Measurements from ENCODE around the gene TTC23.
A peak's percentile ranks its signal among the peaks of the same experiment; 100 is the strongest.

Gene TTC23

GRCh38 chr15:99249270-99249841 lies at the start of gene TTC23:
Gene TTC23 (minus strand): TSS chr15:99249581. CDS start chr15:99228712, 20,869 bp downstream.
- no peak for DNase-seq (ENCODE audit: low read depth)

- DNase-seq (ENCODE audit: low read depth): no peak
These were observed 47.0 kb upstream of the TTC23 start for GRCh38 chr15:99296386-99296785.

GRCh38 chr15:99295840-99296239 lies 46.5 kb upstream of the TTC23 start:
- no peak for DNase-seq (ENCODE audit: low read depth)

GRCh38 chr15:99291643-99292042 lies 42.3 kb upstream of the TTC23 start:
- no peak for DNase-seq (ENCODE audit: low read depth)

- no peak for DNase-seq (ENCODE audit: low read depth)
These were observed 34.3 kb upstream of the TTC23 start for GRCh38 chr15:99283717-99284116.

- DNase-seq (ENCODE audit: low read depth): no peak
These were observed 33.2 kb upstream of the TTC23 start for GRCh38 chr15:99282586-99282985.

GRCh38 chr15:99282121-99282520 lies 32.7 kb upstream of the TTC23 start:
- no peak for DNase-seq (ENCODE audit: low read depth)

- DNase-seq (ENCODE audit: low read depth): no peak
These were observed 30.4 kb upstream of the TTC23 start for GRCh38 chr15:99279827-99280226.

- DNase-seq (ENCODE audit: low read depth): no peak
These were observed 29.9 kb upstream of the TTC23 start for GRCh38 chr15:99279290-99279689.

GRCh38 chr15:99275525-99276128 lies 26.2 kb upstream of the TTC23 start:
- DNase-seq (ENCODE audit: low read depth): no peak

- no peak for DNase-seq (ENCODE audit: low read depth)
These were observed 25.7 kb upstream of the TTC23 start for GRCh38 chr15:99275061-99275460.

- DNase-seq (ENCODE audit: low read depth): no peak
These were observed 24.4 kb upstream of the TTC23 start for GRCh38 chr15:99273801-99274200.

- DNase-seq (ENCODE audit: low read depth): no peak
These were observed 19.1 kb upstream of the TTC23 start for GRCh38 chr15:99268431-99268830.

- no peak for DNase-seq (ENCODE audit: low read depth)
These were observed 18.6 kb upstream of the TTC23 start for GRCh38 chr15:99267957-99268356.

- DNase-seq (ENCODE audit: low read depth): no peak
These were observed 16.2 kb upstream of the TTC23 start for GRCh38 chr15:99265541-99266070.

GRCh38 chr15:99264125-99264524 lies 14.7 kb upstream of the TTC23 start:
- no peak for DNase-seq (ENCODE audit: low read depth)

- DNase-seq (ENCODE audit: low read depth): no peak
These were observed 7.8 kb upstream of the TTC23 start for GRCh38 chr15:99257107-99257750.

GRCh38 chr15:99253381-99254090 lies 4.2 kb upstream of the TTC23 start:
- no peak for DNase-seq (ENCODE audit: low read depth)

- DNase-seq (ENCODE audit: low read depth): no peak
These were observed 2.9 kb upstream of the TTC23 start for GRCh38 chr15:99252326-99252725.

GRCh38 chr15:99250857-99251841 lies 1.8 kb upstream of the TTC23 start, which contains the start of gene LRRC28:
Gene LRRC28 (plus strand): TSS chr15:99251481. CDS start chr15:99255958, 4,477 bp downstream.
- DNase-seq (ENCODE audit: low read depth): peak; percentile 92

- no peak for DNase-seq (ENCODE audit: low read depth)
These were observed 1.1 kb upstream of the TTC23 start for GRCh38 chr15:99250494-99250856.

Measured in stimulated activated CD8-positive, alpha-beta memory T cell treated with anti-CD3 and anti-CD28 coated beads, Interleukin-4, amount 100 ng/mL, for 24 hours (primary cell).